ENCODE results near the gene TMEM87B.
A peak's percentile ranks its signal among the peaks of the same experiment; 100 is the strongest.

- TF ChIP-seq, protein P1, sequence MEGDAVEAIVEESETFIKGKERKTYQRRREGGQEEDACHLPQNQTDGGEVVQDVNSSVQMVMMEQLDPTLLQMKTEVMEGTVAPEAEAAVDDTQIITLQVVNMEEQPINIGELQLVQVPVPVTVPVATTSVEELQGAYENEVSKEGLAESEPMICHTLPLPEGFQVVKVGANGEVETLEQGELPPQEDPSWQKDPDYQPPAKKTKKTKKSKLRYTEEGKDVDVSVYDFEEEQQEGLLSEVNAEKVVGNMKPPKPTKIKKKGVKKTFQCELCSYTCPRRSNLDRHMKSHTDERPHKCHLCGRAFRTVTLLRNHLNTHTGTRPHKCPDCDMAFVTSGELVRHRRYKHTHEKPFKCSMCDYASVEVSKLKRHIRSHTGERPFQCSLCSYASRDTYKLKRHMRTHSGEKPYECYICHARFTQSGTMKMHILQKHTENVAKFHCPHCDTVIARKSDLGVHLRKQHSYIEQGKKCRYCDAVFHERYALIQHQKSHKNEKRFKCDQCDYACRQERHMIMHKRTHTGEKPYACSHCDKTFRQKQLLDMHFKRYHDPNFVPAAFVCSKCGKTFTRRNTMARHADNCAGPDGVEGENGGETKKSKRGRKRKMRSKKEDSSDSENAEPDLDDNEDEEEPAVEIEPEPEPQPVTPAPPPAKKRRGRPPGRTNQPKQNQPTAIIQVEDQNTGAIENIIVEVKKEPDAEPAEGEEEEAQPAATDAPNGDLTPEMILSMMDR (IDR thresholded peaks at IDR 0.05): peak; percentile 27 to 68 (median 56)
- TF ChIP-seq POLR2A (IDR thresholded peaks at IDR 0.05): no peak
These were observed 66.7 kb downstream of the TMEM87B start for GRCh38 chr2:112121682-112122254.

Measured in adrenal gland (tissue), 5 donors.